ENCODE results near the gene C12orf43.

Gene C12orf43

GRCh38 chr12:120970310-120970709, 46.0 kb downstream of the C12orf43 start:
- no peak for DNase-seq (ENCODE audit: low read depth)

GRCh38 chr12:120965534-120966091, 50.7 kb downstream of the C12orf43 start:
- no peak for DNase-seq (ENCODE audit: low read depth)
- Histone ChIP-seq H3K9me3 (ENCODE audit: control insufficient read depth, low read length) (no peaks in the 10 kb centered on the region), H3K4me1 (ENCODE audit: control insufficient read depth, insufficient read depth, low read length) (no peaks in the 10 kb centered on the region), H3K27me3 (replicated peaks; ENCODE audit: control insufficient read depth, insufficient read depth, low read length) (peaks cover 16% of the 10 kb centered on the region), H3K9ac (ENCODE audit: low read length) (no peak overlapping the region), H3K4me3 (ENCODE audit: low read length) (no peak overlapping the region), H3K36me3 (ENCODE audit: control insufficient read depth, insufficient read depth, low read length, severe bottlenecking) (no peaks in the 10 kb centered on the region)

More at GRCh38 chr12:120970310-120970709, 46.0 kb downstream of the C12orf43 start:
- Histone ChIP-seq H3K4me3 (ENCODE audit: low read length) (no peak overlapping the region), H3K9me3 (ENCODE audit: control insufficient read depth, low read length) (no peaks in the 10 kb centered on the region), H3K36me3 (ENCODE audit: control insufficient read depth, insufficient read depth, low read length, severe bottlenecking) (no peaks in the 10 kb centered on the region), H3K27me3 (replicated peaks; ENCODE audit: control insufficient read depth, insufficient read depth, low read length) (peaks cover 21% of the 10 kb centered on the region), H3K9ac (ENCODE audit: low read length) (no peak overlapping the region), H3K4me1 (ENCODE audit: control insufficient read depth, insufficient read depth, low read length) (no peaks in the 10 kb centered on the region)

DNA sequence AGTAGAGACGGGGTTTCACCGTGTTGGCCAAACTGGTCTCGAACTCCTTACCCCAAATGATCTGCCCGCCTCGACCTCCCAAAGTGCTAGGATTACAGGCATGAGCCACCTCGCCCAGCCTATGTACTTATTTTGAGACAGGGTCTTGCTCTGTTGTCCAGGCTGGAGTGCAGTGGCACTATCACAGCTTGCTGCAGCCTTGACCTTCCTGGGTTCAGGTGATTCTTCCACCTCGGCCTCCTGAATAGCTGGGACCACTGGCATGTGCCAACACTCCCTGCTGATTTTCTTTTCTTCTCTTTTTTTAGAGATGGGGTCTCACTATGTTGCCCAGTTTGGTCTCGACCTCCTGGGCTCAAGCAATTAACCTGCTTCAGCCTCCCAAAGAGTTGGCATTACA, 52.0 kb downstream of the C12orf43 start:
- no peak for DNase-seq (ENCODE audit: low read depth)
- Histone ChIP-seq H3K4me3 (ENCODE audit: low read length) (no peak overlapping the region), H3K9me3 (ENCODE audit: control insufficient read depth, low read length) (no peaks in the 10 kb centered on the region), H3K4me1 (ENCODE audit: control insufficient read depth, insufficient read depth, low read length) (no peaks in the 10 kb centered on the region), H3K27me3 (replicated peaks; ENCODE audit: control insufficient read depth, insufficient read depth, low read length) (peaks cover 14% of the 10 kb centered on the region), H3K36me3 (ENCODE audit: control insufficient read depth, insufficient read depth, low read length, severe bottlenecking) (no peaks in the 10 kb centered on the region), H3K9ac (ENCODE audit: low read length) (no peak overlapping the region)

- Histone ChIP-seq H3K4me1 (ENCODE audit: control insufficient read depth, insufficient read depth, low read length) (no peaks in the 10 kb centered on the region), H3K9ac (ENCODE audit: low read length) (no peak overlapping the region), H3K27me3 (replicated peaks; ENCODE audit: control insufficient read depth, insufficient read depth, low read length) (peaks cover 6% of the 10 kb centered on the region), H3K9me3 (ENCODE audit: control insufficient read depth, low read length) (no peaks in the 10 kb centered on the region), H3K4me3 (ENCODE audit: low read length) (no peak overlapping the region), H3K36me3 (ENCODE audit: control insufficient read depth, insufficient read depth, low read length, severe bottlenecking) (no peaks in the 10 kb centered on the region)
- no peak for DNase-seq (ENCODE audit: low read depth)
Observed at GRCh38 chr12:120962532-120963020, 53.7 kb downstream of the C12orf43 start.

DNA sequence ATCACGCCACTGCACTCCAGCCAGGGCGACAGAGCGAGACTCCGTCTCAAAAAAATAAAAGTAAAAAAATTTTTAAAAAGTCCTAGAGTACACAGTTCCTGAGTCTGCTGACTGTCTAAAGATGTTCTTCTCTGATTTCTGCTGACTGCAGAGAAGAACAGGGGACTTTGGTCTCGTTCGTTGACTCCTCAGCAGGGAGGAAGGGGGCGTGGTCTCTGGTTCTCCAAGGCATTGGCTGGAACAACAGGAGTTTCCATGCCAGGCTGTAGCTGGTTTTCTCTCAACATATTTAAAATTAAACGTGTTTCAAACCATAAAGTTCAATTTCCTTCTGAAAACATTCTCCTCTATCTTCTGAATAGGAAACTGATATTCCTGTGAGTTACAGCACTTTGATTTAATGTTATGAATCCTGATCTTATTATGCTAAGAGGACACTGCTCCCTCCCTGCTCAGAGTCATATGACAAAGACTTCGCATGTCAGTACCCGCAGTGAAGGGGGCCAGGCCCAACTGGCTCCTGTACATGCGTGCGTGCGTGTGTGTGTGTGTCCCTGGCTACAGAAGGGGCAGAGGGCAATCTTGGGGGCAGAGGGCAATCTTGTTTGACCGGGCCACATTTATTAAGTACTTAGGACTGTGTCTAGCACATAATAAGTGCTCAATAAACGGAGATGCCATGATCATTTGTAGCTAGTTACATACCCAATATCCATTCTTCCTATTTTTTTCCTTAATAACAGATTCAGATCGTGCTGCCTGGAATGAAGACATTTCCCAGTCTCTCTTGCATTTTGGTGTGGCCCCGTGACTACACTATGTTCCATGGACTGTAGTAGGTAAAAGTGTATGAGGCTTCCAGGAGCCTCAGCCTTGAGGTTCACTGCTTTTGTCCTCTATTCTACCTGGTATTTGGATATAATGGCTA, 54.4 kb downstream of the C12orf43 start:
- no peak for DNase-seq (ENCODE audit: low read depth)
- Histone ChIP-seq H3K4me1 (ENCODE audit: control insufficient read depth, insufficient read depth, low read length) (no peaks in the 10 kb centered on the region), H3K9ac (ENCODE audit: low read length) (no peak overlapping the region), H3K4me3 (ENCODE audit: low read length) (no peak overlapping the region), H3K9me3 (ENCODE audit: control insufficient read depth, low read length) (no peaks in the 10 kb centered on the region), H3K27me3 (replicated peaks; ENCODE audit: control insufficient read depth, insufficient read depth, low read length) (peaks cover 10% of the 10 kb centered on the region), H3K36me3 (ENCODE audit: control insufficient read depth, insufficient read depth, low read length, severe bottlenecking) (no peaks in the 10 kb centered on the region)

DNA sequence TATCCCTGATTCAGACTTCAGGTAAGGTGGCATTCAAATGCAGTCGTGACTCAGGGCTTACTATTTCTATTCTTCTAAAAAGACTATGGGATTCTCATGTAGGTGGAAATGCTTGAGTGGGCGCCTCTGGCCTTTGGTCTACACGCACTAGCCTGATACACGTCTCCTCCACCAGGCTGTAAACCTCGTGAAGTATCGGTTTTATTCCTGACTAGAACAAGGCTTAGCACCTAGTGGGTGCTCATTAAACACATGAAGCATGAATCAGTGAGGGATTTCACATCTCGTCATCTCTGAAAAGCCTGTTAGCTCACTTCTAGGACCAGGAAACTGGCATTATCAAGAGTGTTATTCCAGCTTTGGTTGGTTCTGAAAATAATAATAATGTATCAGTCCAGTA, 55.6 kb downstream of the C12orf43 start:
- no peak for DNase-seq (ENCODE audit: low read depth)
- H3K4me3 ChIP-seq (ENCODE audit: low read length) = no peak overlapping the region
- peaks cover 11% of the 10 kb centered on the region for H3K27me3 ChIP-seq (replicated peaks; ENCODE audit: control insufficient read depth, insufficient read depth, low read length)
- no peaks in the 10 kb centered on the region for H3K36me3 ChIP-seq (ENCODE audit: control insufficient read depth, insufficient read depth, low read length, severe bottlenecking)
- no peaks in the 10 kb centered on the region for H3K9me3 ChIP-seq (ENCODE audit: control insufficient read depth, low read length)
- no peaks in the 10 kb centered on the region for H3K4me1 ChIP-seq (ENCODE audit: control insufficient read depth, insufficient read depth, low read length)
- H3K9ac ChIP-seq (ENCODE audit: low read length) = no peak overlapping the region

DNA sequence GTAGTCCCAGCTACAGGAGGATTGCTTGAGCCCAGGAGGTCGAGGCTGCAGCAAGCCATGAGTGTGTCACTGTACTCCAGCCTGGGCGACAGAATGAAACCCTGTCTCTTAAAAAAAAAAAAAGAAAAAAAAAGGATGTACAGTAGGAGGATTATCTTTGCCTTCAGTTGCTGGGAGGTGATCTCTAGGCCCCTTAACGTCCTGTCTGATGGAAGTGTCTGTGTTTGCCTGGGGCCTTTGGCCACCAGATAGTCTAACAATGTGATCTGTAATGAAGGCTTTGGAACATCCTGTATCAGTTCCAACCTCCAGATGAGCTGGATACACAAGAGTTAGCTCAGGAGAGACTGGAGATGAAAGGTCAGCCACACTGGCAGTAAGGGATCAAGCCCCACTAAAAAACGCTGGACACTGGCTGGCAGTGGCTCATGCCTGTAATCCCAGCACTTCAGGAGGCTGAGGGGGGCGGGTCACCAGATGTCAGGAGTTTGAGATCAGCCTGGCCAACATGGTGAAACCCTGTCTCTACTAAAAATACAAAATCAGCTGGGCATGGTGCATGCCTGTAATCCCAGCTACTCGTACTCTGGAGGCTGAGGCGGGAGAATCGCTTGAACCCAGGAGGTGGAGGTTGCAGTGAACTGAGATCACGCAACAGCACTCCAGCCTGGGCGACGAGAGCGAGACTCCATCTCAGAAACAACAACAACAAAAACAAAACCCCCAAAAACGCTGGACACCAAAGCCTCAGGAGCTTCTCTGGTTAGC, 57.0 kb downstream of the C12orf43 start:
- Histone ChIP-seq H3K9me3 (ENCODE audit: control insufficient read depth, low read length) (peaks cover 5% of the 10 kb centered on the region), H3K27me3 (replicated peaks; ENCODE audit: control insufficient read depth, insufficient read depth, low read length) (peaks cover 9% of the 10 kb centered on the region), H3K4me3 (ENCODE audit: low read length) (no peak overlapping the region), H3K9ac (ENCODE audit: low read length) (no peak overlapping the region), H3K36me3 (ENCODE audit: control insufficient read depth, insufficient read depth, low read length, severe bottlenecking) (no peaks in the 10 kb centered on the region), H3K4me1 (ENCODE audit: control insufficient read depth, insufficient read depth, low read length) (no peaks in the 10 kb centered on the region)
- no peak for DNase-seq (ENCODE audit: low read depth)

DNA sequence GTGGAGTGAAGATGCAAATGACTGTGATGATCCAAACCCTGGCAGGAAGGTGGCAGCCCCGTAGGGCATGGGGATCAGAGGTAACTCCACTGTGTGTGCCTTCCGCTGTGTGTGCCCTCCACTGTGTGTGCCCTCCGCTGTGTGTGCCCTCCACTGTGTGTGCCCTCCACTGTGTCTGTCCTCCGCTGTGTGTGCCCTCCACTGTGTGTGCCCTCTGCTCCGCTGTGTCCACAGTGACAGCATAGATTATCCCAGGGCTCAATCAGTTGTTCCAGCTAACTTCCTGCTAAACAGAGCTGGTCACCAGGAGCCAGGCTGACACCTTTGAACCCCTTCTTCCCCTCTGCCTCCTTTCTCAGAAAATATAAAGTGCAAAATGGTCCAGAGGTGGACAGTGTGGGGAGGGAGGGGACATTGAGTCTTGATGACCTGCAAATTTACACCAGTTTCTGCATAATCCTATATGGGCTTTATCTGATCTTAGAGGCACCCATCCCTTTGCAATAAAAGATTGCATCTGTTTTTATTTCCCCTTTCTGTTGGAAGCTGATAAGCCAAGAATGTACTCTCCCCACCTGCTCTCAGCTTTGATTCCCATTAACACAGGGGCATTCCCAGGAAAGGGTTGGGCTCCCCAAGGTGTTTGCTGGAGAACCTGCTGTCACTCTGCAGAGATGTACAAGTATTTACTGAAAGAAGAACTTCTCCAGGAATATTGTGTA, 59.5 kb downstream of the C12orf43 start:
- peaks cover 9% of the 10 kb centered on the region for H3K27me3 ChIP-seq (replicated peaks; ENCODE audit: control insufficient read depth, insufficient read depth, low read length)
- DNase-seq (ENCODE audit: low read depth) = no peak
- H3K9me3 ChIP-seq (ENCODE audit: control insufficient read depth, low read length) = peaks cover 5% of the 10 kb centered on the region
- H3K9ac ChIP-seq (ENCODE audit: low read length) = no peak overlapping the region
- no peak overlapping the region for H3K4me3 ChIP-seq (ENCODE audit: low read length)
- no peaks in the 10 kb centered on the region for H3K36me3 ChIP-seq (ENCODE audit: control insufficient read depth, insufficient read depth, low read length, severe bottlenecking)
- no peaks in the 10 kb centered on the region for H3K4me1 ChIP-seq (ENCODE audit: control insufficient read depth, insufficient read depth, low read length)

DNA sequence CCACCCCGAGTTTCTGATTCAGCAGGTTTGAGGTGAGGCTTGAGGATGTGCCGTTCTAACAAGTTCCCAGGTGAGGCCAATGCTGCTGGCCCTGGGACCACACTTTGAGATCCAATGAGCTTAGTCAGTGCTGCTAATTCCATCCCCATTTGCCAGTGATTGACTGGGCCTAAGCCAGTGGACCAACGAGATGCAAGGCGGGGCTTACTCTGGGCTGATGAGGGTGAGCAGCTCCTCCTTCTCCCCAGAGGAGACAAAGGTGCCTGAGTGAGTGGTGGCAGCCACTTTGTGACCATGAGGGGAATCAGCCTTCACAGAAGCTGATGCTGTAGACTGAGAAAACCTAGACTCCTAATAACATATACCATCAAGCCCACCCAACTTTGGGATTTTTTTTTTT, 61.1 kb downstream of the C12orf43 start:
- peaks cover 9% of the 10 kb centered on the region for H3K9me3 ChIP-seq (ENCODE audit: control insufficient read depth, low read length)
- H3K4me1 ChIP-seq (ENCODE audit: control insufficient read depth, insufficient read depth, low read length) = no peaks in the 10 kb centered on the region
- no peaks in the 10 kb centered on the region for H3K36me3 ChIP-seq (ENCODE audit: control insufficient read depth, insufficient read depth, low read length, severe bottlenecking)
- H3K27me3 ChIP-seq (replicated peaks; ENCODE audit: control insufficient read depth, insufficient read depth, low read length) = peaks cover 9% of the 10 kb centered on the region
- no peak overlapping the region for H3K4me3 ChIP-seq (ENCODE audit: low read length)
- DNase-seq (ENCODE audit: low read depth) = no peak
- no peak overlapping the region for H3K9ac ChIP-seq (ENCODE audit: low read length)

DNA sequence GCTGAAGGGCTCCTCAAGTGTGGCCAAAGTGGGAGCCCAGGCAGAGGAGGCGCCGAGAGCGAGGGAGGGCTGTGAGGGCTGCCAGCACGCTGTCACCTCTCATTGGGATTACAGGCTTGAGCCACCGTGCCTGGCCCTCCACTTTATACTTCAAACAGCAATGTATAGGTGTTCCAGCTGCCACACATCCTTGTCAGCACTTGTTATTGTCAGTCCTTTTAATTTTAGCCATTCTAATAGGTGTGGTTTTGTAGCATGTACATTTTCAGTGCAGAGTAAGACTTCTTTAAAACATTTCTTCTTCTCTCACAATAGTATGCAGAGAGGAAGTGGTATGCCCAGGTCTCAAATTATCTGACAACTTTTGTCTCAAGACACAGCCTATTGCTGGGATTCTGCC, 65.5 kb downstream of the C12orf43 start:
- no peak overlapping the region for H3K4me3 ChIP-seq (ENCODE audit: low read length)
- H3K9me3 ChIP-seq (ENCODE audit: control insufficient read depth, low read length) = peaks cover 9% of the 10 kb centered on the region
- H3K4me1 ChIP-seq (ENCODE audit: control insufficient read depth, insufficient read depth, low read length) = no peaks in the 10 kb centered on the region
- no peaks in the 10 kb centered on the region for H3K36me3 ChIP-seq (ENCODE audit: control insufficient read depth, insufficient read depth, low read length, severe bottlenecking)
- no peak for DNase-seq (ENCODE audit: low read depth)
- no peak overlapping the region for H3K9ac ChIP-seq (ENCODE audit: low read length)
- H3K27me3 ChIP-seq (replicated peaks; ENCODE audit: control insufficient read depth, insufficient read depth, low read length) = peaks cover 5% of the 10 kb centered on the region

Measured in adipocyte (in vitro differentiated cells).